Activated T-helper 1 cell treated with anti-CD3 and anti-CD28 coated beads, Interleukin-2, amount 50 U/mL, for 16 hours (primary cell): ENCODE data around the gene TAF10.

Source experiments
- DNase-seq, 2 donors: peaks; one replicate each; pipeline ENCODE4 v3.0.0-alpha.2; 2020; ENCODE audit warnings: low read depth in 1 of 2, low spot score in 1 of 2

Gene TAF10

GRCh38 chr11:6608726-6609501, 3.1 kb downstream of the TAF10 start:
- no peak for DNase-seq

DNA sequence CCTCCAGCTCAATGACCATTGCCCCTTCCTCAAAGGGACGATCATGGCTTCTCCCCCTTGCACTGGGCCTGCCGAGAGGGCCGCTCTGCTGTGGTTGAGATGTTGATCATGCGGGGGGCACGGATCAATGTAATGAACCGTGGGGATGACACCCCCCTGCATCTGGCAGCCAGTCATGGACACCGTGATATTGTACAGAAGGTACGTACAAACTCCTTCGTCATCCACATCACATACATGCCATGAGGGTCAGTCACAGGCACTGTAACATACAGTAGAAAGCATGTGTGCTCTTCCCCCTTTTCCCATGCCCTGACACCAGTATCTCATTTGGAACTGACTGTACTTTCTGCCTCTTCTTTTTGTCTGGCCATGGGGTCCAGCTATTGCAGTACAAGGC, 4.0 kb downstream of the TAF10 start:
- no peak for DNase-seq

- no peak for DNase-seq
Observed at GRCh38 chr11:6607190-6607795, 4.7 kb downstream of the TAF10 start.

GRCh38 chr11:6606471-6607189, 5.4 kb downstream of the TAF10 start:
- DNase-seq = no peak

DNA sequence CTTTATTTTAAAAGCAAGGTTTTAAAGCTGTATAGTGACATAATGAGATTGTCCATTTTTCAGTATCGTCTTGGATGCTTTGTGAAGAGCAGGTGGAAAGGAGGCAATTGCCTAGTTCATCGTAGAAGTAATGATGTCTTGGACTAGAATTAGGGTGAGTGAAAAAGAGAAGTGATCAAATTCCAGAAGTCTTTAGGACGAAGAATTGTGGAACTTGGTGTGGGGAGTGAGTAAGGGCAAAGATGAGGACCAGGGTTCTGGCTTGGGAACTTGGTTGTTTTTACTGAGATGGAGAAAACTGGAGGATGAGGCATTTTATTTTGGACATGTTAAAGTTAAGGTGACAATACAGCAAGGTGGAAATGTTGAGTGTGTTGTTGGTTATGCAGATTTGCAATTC, 7.2 kb downstream of the TAF10 start:
- no peak for DNase-seq

GRCh38 chr11:6604081-6604626, 7.9 kb downstream of the TAF10 start:
- DNase-seq = peak in 1 of 2 donors; percentile 29

DNA sequence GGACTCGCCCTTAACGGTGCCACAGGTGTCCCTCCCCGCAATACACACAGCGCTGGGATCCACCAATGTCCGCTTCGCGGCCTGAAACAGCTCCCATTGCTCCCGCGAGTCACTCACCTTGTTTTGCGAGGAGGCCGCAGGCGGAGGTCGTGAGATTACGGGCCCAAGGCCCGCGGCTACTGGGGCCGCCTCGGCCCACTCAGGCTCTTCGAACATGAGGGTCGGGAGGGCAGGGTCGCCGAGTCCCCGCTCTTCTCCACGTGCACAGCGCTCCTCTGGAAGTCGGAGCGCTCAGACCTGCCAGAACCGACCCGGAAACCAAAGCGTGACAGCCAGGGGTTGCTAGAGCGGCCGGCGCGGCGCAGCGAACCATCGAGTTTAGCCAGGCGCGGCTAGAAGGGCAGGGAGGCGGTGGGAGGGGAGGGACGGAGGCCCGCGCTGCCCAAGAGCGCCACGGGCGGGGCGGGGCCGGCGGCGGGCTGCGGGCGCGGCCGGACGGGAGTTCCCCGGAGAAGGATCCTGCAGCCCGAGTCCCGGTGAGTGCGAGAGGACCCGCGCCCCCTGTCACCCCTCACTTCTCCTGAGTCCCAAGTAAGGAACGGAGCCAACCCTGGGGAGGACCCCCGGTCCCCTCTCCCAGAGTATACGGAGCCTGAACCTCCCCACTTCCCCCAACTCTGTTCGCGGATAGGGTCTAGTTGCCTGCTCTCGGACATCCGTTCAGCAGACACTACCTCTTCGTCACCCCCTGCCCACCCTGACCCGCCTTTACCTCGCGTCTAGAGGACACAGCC, 8.5 kb downstream of the TAF10 start, which contains the start of the genes ILK and RRP8:
Gene ILK, plus strand, starts transcription at position 488 of the 794 bp plus-strand sequence. CDS start 498 bp downstream, outside the sequence.
Gene RRP8, minus strand, starts transcription at position 330 of the 794 bp plus-strand sequence. Its CDS starts 114 bp downstream, at position 216.
- DNase-seq = peak; percentile 72 to 76

DNA sequence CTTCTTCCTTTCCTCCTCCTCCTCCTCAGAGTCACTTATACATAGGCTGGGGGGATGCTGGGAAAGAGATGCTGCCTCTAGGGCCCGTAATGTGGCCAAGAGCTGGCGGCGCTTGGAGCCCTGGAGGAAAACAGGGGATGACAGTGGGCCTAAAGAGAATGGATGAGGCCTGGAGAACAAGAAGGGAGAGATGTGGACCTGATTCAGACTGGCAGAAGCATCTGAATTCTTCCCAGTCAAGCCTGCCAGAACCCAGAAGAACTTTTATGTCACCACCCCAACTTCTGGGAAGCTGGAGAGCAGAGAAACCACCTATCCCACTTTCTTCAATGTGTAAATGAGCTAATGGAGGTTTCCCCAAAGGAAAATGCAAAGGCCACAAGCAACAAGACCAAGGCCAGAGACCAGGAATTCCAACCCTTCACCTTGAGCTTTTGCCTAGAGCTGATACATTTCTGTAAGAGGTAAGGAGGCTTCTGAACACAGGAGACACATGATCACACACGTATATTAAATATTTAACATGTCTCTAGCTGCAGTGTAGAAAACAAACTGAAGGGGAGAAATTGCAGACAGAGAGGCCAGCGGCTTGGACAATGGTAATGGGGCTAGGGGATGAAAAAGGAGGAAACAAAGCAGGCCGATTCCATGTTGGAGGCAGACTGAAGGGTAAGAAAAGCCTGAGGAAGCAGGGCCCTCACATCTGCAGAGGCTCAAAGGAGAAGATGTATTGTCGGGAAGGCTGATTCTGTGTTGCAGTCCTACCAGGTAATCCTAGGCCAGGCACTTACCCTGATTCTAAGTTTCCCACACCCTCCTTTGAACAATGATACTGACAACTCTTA, 9.7 kb downstream of the TAF10 start:
- DNase-seq = no peak

DNA sequence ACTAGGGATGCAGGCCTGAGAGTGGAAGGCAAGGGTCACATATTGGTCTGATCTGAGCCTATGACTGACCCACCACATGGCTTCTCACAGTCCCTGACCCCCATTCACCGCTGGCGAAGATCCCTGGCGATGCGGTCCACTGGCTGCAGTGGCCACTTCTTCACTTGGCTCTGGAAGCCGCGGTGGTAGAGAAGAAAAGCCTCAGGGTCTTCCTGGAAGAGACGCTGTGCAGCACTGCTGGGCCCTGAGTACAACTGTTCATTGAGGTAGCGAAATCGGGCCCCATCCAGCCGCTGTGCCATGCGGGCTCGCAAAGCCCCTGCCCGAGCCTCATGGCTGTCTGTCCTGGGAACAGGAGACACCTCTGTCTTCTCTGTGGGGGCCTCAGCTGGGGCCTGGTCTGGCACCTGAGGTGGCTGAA, 11.0 kb downstream of the TAF10 start:
- DNase-seq = no peak

DNA sequence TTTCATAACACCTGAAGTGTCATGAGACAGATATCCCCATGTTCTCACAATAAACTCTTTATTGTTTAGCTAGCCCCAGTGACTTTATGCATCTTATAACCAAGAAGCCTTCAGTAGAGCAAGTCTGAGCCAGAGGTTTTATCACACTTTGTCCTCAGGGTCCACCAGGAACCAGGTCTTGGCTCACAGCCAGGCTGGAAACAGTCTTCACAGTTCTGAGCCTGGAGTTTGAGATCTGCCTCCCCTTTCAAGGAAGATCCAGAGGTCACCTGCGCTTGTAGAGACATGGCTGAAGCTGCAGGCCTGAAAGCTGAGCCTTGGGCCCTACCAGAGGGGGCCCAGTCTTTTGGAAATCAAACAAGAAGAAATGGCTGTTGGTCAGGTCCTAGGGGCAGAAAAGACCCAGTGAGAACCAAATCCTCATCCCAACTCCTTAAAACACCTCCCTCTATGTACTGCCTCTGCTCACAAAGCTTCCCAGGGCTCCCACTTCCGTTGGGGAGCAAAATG, 12.1 kb downstream of the TAF10 start:
- DNase-seq = no peak

DNA sequence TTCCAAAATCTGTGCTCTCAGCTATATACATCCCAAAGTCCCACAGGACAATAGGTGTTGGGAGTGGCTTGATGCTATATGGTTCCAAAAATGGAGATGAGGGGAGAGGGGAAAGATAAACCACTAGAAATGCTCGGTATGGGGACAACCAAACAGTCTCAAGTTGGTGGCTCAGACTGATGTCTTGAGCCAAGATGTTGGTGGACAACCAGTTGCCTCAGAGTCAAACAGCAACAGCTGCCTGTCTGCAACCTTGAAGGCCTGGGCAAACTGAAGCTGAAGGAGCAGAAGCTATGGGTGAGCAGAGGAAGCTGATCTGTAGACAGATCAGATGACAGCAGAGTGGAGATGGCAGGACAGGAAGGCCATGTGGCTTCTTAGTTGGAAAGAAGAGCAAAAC, 12.6 kb downstream of the TAF10 start:
- no peak for DNase-seq

DNA sequence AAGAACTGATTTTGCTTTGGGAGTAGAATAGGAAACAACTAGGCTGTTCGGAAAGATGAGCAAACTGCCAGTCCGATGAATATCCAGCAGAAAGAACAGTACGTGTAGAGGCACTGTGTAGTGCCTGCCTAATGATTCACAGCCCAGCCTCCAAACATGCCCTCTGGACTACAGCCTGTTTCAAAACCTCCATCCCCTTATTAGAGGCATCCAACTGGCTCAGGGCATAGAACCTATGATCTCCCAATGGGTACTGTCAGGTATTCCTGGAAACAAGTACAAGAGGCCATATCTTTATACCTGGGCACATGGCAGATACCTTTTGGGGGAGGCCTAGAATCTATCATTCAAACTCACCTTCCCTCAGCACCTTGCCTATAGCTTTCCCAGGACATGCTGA, 13.5 kb downstream of the TAF10 start:
- no peak for DNase-seq

DNA sequence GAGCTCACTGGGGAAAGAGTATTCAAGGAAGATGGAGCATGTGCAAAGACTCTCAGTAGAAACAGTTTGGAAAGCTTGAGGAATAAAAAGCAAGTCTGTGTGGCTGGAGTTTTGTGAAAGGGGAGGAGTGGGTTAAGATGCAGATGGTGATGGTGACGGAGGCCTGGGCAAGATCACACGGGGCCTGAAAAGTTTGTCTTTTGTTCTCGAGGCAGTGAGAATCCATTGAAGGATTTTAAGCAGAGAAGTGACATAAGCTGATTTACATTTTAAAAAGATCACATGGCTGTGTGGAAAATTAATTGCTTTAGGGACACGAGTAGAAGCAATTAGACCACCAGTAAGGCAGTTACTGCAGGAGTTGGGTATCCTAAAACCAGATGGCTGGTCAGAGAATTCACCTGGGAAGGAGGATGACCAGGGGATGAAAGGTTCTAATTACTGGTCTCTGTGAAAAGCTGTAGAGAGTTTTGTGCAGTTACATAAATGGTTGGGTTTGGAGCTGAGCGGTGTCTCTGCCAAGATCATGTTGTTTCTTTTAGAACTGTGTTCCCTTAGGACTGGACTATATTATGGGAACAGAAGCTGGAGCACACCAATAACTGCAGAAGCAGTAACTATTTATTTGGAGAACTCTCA, 15.7 kb downstream of the TAF10 start:
- DNase-seq = no peak

DNA sequence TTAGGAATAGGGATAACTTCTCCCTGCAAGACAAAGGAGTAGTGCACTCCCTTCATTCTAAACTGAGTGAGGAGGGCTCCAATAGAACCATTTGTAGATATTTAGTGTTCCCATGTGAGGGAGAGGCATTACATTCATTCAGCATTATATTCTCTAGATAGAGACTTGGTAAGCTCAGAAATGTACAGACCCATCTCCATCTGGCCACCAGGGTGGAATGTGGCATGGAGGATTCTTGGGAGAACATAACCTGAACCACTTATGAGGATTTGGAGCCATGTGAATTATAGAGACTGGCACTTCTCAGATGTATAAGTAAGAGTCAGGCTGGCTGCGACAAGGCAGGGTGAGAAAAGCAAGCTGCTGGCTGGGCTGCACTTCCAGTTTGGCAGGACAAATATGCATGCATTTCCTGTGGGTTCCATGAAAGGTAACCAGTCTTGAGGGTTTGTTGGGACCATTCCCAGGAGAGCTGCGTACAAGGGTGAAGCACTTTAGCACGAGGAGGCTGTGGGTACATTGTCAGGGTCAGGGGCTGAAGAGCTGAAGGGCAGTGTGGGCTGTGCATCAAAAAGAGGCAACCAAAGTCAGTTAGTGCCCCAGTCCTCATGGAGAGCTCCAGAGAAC, 17.8 kb downstream of the TAF10 start:
- DNase-seq = no peak

DNA sequence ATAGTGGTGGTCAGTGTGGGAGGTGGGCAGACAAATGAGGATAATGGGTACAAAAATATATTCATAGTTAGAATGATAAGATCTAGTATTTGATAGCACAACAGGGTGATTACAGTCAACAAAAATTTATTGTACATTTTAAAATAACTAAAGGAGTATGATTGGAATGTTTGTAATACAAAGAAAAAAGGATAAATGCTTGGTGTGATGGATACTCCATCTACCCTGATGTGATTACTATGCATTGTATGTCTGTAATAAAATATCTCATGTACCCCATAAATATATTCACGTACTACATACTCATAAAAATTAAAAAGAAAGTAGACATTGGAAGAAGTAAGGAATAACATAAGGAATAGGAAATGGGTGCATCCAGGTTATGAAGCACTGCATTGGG, 24.0 kb downstream of the TAF10 start:
- DNase-seq = no peak

- DNase-seq = no peak
Observed at GRCh38 chr11:6587360-6587953, 24.6 kb downstream of the TAF10 start.

DNA sequence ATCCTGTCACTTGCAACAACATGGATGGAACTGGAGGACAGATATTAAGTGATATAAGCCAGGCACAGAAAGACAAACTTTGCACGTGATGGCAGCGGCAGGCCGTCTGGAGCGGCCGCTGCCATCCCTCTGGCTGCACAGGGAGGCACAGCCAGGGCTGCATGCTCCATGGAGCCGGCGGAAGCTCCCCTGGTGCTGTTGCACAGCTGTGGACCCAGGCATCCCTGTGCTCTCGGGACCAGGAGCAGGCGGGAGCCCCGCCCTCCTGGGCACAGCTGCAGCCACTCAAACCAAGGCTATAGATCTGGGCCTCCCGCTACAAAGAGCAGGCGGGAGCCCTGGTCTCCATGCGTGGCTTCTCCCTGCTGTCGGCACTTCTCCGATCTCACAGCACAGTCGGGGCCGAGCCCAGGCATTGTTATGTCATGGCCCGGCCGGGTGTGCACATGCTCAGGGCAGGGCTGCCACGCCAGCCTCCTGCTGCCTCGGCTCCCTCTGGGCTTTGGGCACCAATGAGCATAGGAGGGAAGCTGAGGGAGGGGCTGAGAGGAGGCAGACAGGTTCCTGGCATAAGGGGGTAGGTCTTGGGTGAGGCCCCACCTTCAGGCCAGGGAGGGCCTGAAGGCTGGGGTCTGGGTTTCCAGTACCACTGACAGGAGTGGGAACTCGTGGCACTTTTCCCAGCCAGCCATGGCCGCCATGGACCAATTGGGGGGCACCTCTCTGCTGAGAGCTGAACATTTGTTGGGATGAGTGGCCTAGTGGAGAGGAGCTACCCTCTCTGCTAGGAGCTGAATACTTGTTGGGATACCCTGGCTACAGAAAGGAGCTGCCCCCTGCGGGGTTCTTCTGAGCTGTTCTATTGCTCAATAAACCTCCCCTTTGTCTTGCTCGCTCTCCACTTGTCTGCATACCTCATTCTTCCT, 25.3 kb downstream of the TAF10 start:
- no peak for DNase-seq
